GM23248 (cell line): Measurements from ENCODE around the gene CENPP. TPM values are rescaled to one million over a fixed set of nuclear protein-coding genes. Genes with fewer than 3 reads are reported as not detected.

Experiments
- DNase-seq: peaks from one replicate; pipeline ENCODE4 v3.0.0-alpha.2; 2015
- H2AFZ ChIP-seq: fragments of 200-600 bp; sonication (generic); 2 replicates; pipeline ENCODE4 v1.6.1; 2016; ENCODE audit warnings: antibody characterized with exemption
- H3F3A ChIP-seq: fragments of 200-600 bp; sonication (generic); 2 replicates; pipeline ENCODE4 v1.6.1; 2016; ENCODE audit warnings: mild to moderate bottlenecking, antibody characterized with exemption, mixed run types; ENCODE audit not compliant: insufficient read depth
- H3K27ac ChIP-seq: fragments of 200-600 bp; sonication (generic); 2 replicates; pipeline ENCODE4 v1.5.1; 2016; ENCODE audit warnings: mild to moderate bottlenecking
- H3K27me3 ChIP-seq: fragments of 200-600 bp; sonication (generic); replicated peaks from 2 replicates; pipeline ENCODE4 v1.6.1; 2016; ENCODE audit warnings: mild to moderate bottlenecking; ENCODE audit not compliant: insufficient read depth
- H3K36me3 ChIP-seq: fragments of 200-600 bp; sonication (generic); 2 replicates; pipeline ENCODE4 v1.6.1; 2016; ENCODE audit warnings: low read depth, mild to moderate bottlenecking
- H3K4me1 ChIP-seq: fragments of 200-600 bp; sonication (generic); 2 replicates; pipeline ENCODE4 v1.6.1; 2016; ENCODE audit warnings: mild to moderate bottlenecking; ENCODE audit not compliant: insufficient read depth
- H3K4me2 ChIP-seq: fragments of 200-600 bp; sonication (generic); one replicate; pipeline ENCODE4 v1.6.1; 2016; ENCODE audit warnings: mild to moderate bottlenecking; ENCODE audit not compliant: unreplicated experiment
- H3K4me3 ChIP-seq: fragments of 200-600 bp; sonication (generic); 2 replicates; pipeline ENCODE4 v1.5.1; 2016; ENCODE audit warnings: mild to moderate bottlenecking
- H3K79me2 ChIP-seq: fragments of 200-600 bp; sonication (generic); 2 replicates; pipeline ENCODE4 v1.6.1; 2016; ENCODE audit warnings: mild to moderate bottlenecking; ENCODE audit not compliant: insufficient read depth
- H3K9ac ChIP-seq: fragments of 200-600 bp; sonication (generic); 2 replicates; pipeline ENCODE4 v1.6.1; 2016; ENCODE audit warnings: mild to moderate bottlenecking
- H3K9me2 ChIP-seq: fragments of 200-600 bp; sonication (generic); 2 replicates; pipeline ENCODE4 v1.6.1; 2016; ENCODE audit warnings: mixed run types, mild to moderate bottlenecking, moderate library complexity; ENCODE audit not compliant: insufficient read depth
- H3K9me3 ChIP-seq: fragments of 200-600 bp; sonication (generic); one replicate; pipeline ENCODE4 v1.6.1; 2017; ENCODE audit warnings: low read depth
- H4K20me1 ChIP-seq: fragments of 200-600 bp; sonication (generic); 2 replicates; pipeline ENCODE4 v1.6.0; 2016; ENCODE audit not compliant: insufficient read depth
- EZH2 ChIP-seq: fragments of 200-600 bp; sonication (generic); IDR thresholded peaks from 2 replicates; pipeline ENCODE4 v1.6.1; 2018; ENCODE audit warnings: antibody characterized with exemption, mild to moderate bottlenecking; ENCODE audit not compliant: insufficient read depth, poor library complexity, severe bottlenecking
- EZH2phosphoT487 ChIP-seq: fragments of 200-600 bp; sonication (generic); IDR thresholded peaks from 2 replicates; pipeline ENCODE4 v1.6.1; 2018; ENCODE audit warnings: antibody characterized with exemption, moderate library complexity, mild to moderate bottlenecking, low read depth; ENCODE audit not compliant: insufficient read depth
- WGBS, 2 experiments: methylation state at CpG; one replicate each; pipeline ENCODE4 v1.1.6; 2015 to 2017; ENCODE audit warnings: low lambda C conversion rate in 2 of 2, low coverage in 1 of 2; ENCODE audit errors: missing lambda C conversion rate in 2 of 2; 5-methylcytosine and 5-hydroxymethylcytosine counted together
- in situ Hi-C: fragments of 300-500 bp; cut with MboI; formaldehyde crosslinking; loops from 2 replicates; pipeline ENCODE4 v1.15.0; 2020
- polyA plus RNA-seq: library from polyadenylated mRNA; unstranded; fragments of >200 nt; fragmentation: Nextera tagmentation; extraction: Ambion mirVana; gene quantifications from 2 replicates; pipeline ENCODE4 v1.2.1, GENCODE V29; 2016
- total RNA-seq: library from RNA; depleted of rRNA; stranded (reverse); fragments of >200 nt; shearing (Covaris generic); gene quantifications from 2 replicates; pipeline ENCODE4 v1.2.3, GENCODE V29; 2014

The CENPP gene
- total and polyA plus RNA-seq, 2 experiments from 2014 or later: 2.5 to 7.4 TPM

DNA sequence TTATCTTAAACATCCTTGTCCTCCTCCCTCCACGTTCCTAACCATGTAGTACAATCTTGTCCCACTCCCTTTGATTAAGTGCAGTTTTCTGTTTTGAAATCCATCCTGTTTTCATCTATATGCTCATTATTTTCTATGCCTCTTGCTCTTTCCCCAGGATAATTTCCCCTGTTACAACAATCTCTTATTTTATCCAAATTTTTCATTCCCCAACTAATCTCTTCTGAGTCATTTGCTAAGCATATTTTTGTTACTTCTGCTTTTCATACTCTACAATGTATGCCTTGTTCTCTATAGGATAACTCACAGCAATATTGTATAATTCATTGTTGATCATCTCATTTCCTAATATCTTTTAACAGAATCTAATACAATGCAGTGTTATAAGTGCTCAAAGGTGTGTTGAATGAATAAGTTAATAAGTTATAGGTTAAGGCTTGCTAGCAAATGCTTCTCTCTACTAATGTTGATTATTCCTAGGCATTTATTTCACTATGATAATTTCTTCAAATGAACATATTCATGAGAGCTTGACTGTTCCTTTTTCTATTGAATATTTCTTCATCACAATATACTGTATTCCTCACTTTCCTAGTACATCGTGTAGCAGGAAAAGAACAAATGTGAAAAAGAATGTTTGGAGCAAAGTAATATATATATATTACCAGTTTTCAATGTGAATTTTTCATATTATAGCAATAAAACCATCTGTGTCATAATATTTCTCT lies 97.0 kb downstream of the CENPP start:
- no peak for DNase-seq
- H3K9me2 ChIP-seq: no peaks in the 10 kb centered on the region
- peaks cover 38% of the 10 kb centered on the region for H3K4me1 ChIP-seq
- no peak overlapping the region for H3K27ac ChIP-seq
- TF ChIP-seq EZH2phosphoT487 (no peak), EZH2 (no peak)
- no peak overlapping the region for H3K9ac ChIP-seq
- no peak overlapping the region for H3K4me2 ChIP-seq
- H3K79me2 ChIP-seq: no peaks in the 10 kb centered on the region
- in situ Hi-C loops: no loop called here
- H2AFZ ChIP-seq: no peak overlapping the region
- H3K36me3 ChIP-seq: no peaks in the 10 kb centered on the region
- no peaks in the 10 kb centered on the region for H4K20me1 ChIP-seq
- H3K9me3 ChIP-seq: no peaks in the 10 kb centered on the region
- no peak overlapping the region for H3K4me3 ChIP-seq
- no peaks in the 10 kb centered on the region for H3K27me3 ChIP-seq
- WGBS, 2 experiments: 54 to 65% methylated on average over 2 of the region's 2 CpGs
- H3F3A ChIP-seq: peaks cover 14% of the 10 kb centered on the region

DNA sequence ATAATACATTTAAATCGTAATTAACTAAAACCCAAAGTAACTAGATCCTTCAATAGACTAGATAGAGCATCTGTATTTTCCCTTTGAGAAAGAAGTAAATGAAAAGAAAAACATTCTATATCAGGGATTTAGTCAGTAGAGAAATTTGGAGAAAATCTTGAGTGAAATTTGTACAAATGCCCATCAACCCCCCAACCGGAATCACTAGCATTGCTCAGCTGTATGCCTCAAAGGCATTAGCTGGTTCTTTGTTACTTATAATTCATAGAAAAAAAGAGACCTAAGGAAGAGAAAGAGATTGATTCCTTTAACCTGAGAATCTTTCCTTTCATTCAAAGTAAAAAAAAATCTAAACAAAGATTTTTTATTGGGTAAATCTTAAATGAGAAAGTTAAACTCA lies 97.9 kb downstream of the CENPP start:
- H3K4me3 ChIP-seq: no peak overlapping the region
- H3K4me2 ChIP-seq: peak overlapping the region; percentile 60
- DNase-seq: no peak
- no peaks in the 10 kb centered on the region for H3K79me2 ChIP-seq
- TF ChIP-seq EZH2: no peak
- no peak for TF ChIP-seq EZH2phosphoT487
- no peaks in the 10 kb centered on the region for H3K9me2 ChIP-seq
- 63 to 74% methylated on average over 2 of the region's 2 CpGs for WGBS, 2 experiments
- no peak overlapping the region for H2AFZ ChIP-seq
- peaks cover 38% of the 10 kb centered on the region for H3K4me1 ChIP-seq
- in situ Hi-C loops: no loop called here
- peaks cover 14% of the 10 kb centered on the region for H3F3A ChIP-seq
- no peaks in the 10 kb centered on the region for H3K36me3 ChIP-seq
- no peak overlapping the region for H3K9ac ChIP-seq
- H4K20me1 ChIP-seq: no peaks in the 10 kb centered on the region
- no peaks in the 10 kb centered on the region for H3K9me3 ChIP-seq
- H3K27me3 ChIP-seq: no peaks in the 10 kb centered on the region
- H3K27ac ChIP-seq: no peak overlapping the region

DNA sequence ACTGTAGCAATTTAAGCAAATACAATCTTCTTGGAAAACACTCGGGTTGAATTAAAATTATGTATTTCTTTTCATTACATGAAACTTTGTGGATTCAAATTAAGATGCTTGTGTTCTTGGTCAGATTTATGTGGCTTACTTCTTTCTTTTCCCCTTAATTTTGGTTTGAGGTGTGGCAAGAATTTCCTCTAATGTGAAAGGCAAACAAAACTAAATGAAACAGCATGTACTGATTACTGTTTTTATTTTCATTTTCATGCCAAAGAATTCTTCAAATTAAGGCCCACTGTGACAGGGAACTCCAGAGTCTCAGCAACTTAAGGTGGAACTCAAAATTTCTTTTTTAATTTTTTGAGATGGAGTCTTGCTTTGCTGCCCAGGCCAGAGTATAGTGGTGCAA lies 98.6 kb downstream of the CENPP start, which contains the start of gene OMD:
OMD (minus strand) TSS at position 132 of the 400 bp plus-strand sequence. CDS start 6,913 bp downstream, outside the sequence.
- no peaks in the 10 kb centered on the region for H3K27me3 ChIP-seq
- peak; percentile 22 for DNase-seq
- H3K9ac ChIP-seq: peak within 1 kb of the TSS; percentile 40
- H3K9me3 ChIP-seq: no peaks in the 10 kb centered on the region
- no peaks in the 10 kb centered on the region for H3K36me3 ChIP-seq
- no peaks in the 10 kb centered on the region for H3K9me2 ChIP-seq
- H3F3A ChIP-seq: peaks cover 14% of the 10 kb centered on the region
- TF ChIP-seq EZH2phosphoT487 (no peak), EZH2 (no peak)
- in situ Hi-C loops: no loop called here
- H4K20me1 ChIP-seq: no peaks in the 10 kb centered on the region
- no peaks in the 10 kb centered on the region for H3K79me2 ChIP-seq
- H2AFZ ChIP-seq: peak within 1 kb of the TSS; percentile 76
- peaks cover 38% of the 10 kb centered on the region for H3K4me1 ChIP-seq
- 0 to 3% methylated on average over 1 of the region's 1 CpG for WGBS, 2 experiments
- peak within 1 kb of the TSS; percentile 60 for H3K4me2 ChIP-seq
- H3K27ac ChIP-seq: peak within 1 kb of the TSS; percentile 46
- peak within 1 kb of the TSS; percentile 34; the same call in 1 of the 2 replicates for H3K4me3 ChIP-seq

DNA sequence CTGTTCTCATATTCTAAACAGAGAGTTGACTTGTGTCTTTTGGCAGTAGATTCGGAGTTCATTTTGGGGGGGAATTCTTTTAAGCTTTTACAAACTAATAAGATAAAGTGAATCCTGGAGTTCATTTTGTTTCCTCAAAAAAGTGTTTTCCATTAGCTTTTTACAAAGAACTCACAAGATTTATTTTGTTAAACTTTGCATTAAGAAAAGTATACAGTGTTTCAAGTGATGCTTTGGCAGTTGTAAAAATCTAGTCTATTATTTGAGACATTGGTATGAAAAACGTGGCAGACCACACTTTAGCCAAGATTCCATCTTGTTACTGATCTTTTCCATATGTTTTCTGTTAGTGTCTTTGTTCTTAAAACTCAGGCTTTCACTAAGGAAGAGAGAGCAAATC lies 99.7 kb downstream of the CENPP start:
- Histone ChIP-seq H3K9ac (peak overlapping the region; percentile 40), H3K9me3 (no peaks in the 10 kb centered on the region), H3K27ac (peak overlapping the region; percentile 46), H2AFZ (peak overlapping the region; percentile 76), H3K4me2 (peak overlapping the region; percentile 18), H3K36me3 (no peaks in the 10 kb centered on the region), H3K4me3 (no peak overlapping the region), H3K79me2 (no peaks in the 10 kb centered on the region), H3K9me2 (no peaks in the 10 kb centered on the region), H3K4me1 (peaks cover 38% of the 10 kb centered on the region), H3K27me3 (no peaks in the 10 kb centered on the region), H4K20me1 (no peaks in the 10 kb centered on the region), H3F3A (peaks cover 14% of the 10 kb centered on the region)
- no peak for TF ChIP-seq EZH2
- no peak for TF ChIP-seq EZH2phosphoT487
- in situ Hi-C loops: no loop called here
- WGBS, 2 experiments: 7 to 17% methylated on average over 2 of the region's 2 CpGs
- DNase-seq: peak; percentile 63
